ENCODE results near the gene NUDT17.
A peak's percentile ranks its signal among the peaks of the same experiment; 100 is the strongest.

Gene NUDT17

DNA sequence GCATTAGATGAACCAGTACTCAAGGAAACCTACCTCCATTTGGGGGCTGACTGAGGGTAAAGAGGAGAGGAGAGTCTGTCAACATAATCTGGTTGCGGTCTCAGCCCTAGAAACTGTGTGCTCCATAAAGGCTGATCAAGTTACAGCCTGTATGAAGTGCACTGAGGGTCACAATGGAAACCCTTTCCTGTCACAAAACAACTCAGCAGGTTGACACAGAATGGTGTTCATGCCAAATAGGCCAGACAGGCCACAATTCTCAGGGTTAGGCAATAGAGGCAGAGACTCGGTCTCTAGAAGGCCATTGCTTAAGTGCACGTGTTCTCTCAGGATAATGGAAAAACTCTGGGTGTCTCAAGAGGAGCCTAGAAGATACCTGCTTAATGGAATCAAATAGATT lies 44.3 kb downstream of the NUDT17 start:
- peaks cover 9% of the 10 kb centered on the region for H3K27me3 ChIP-seq (ENCODE audit: insufficient read depth, low read depth)
- TF ChIP-seq, protein P1, sequence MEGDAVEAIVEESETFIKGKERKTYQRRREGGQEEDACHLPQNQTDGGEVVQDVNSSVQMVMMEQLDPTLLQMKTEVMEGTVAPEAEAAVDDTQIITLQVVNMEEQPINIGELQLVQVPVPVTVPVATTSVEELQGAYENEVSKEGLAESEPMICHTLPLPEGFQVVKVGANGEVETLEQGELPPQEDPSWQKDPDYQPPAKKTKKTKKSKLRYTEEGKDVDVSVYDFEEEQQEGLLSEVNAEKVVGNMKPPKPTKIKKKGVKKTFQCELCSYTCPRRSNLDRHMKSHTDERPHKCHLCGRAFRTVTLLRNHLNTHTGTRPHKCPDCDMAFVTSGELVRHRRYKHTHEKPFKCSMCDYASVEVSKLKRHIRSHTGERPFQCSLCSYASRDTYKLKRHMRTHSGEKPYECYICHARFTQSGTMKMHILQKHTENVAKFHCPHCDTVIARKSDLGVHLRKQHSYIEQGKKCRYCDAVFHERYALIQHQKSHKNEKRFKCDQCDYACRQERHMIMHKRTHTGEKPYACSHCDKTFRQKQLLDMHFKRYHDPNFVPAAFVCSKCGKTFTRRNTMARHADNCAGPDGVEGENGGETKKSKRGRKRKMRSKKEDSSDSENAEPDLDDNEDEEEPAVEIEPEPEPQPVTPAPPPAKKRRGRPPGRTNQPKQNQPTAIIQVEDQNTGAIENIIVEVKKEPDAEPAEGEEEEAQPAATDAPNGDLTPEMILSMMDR (conservative IDR thresholded peaks at IDR 0.05; ENCODE audit: low read depth, low read length): no peak

GRCh38 chr1:145891143-145891542 lies 45.7 kb downstream of the NUDT17 start:
- TF ChIP-seq, protein P1 (conservative IDR thresholded peaks at IDR 0.05; ENCODE audit: low read depth, low read length): no peak
- Histone ChIP-seq H2AFZ (ENCODE audit: low read depth) (peak overlapping the region; percentile 38; the same call in 1 of the 2 replicates), H3K27me3 (ENCODE audit: insufficient read depth, low read depth) (no peaks in the 10 kb centered on the region), H3K4me1 (ENCODE audit: low read depth, poor library complexity, severe bottlenecking) (peaks cover 13% of the 10 kb centered on the region), H3K4me2 (no peak overlapping the region), H3K79me2 (ENCODE audit: insufficient read depth, low read depth) (no peaks in the 10 kb centered on the region), H3K27ac (no peak overlapping the region), H3K36me3 (ENCODE audit: insufficient read depth) (no peaks in the 10 kb centered on the region), H4K20me1 (ENCODE audit: insufficient read depth) (no peaks in the 10 kb centered on the region), H3K4me3 (IDR thresholded peaks at IDR 0.05; ENCODE audit: insufficient read depth, low read depth, low read length) (no peak overlapping the region), H3K9ac (no peak overlapping the region)

More for the DNA sequence above, 44.3 kb downstream of the NUDT17 start:
- no peak overlapping the region for H3K4me3 ChIP-seq (IDR thresholded peaks at IDR 0.05; ENCODE audit: insufficient read depth, low read depth, low read length)
- H4K20me1 ChIP-seq (ENCODE audit: insufficient read depth): no peaks in the 10 kb centered on the region
- no peak overlapping the region for H2AFZ ChIP-seq (ENCODE audit: low read depth)
- no peak overlapping the region for H3K9ac ChIP-seq
- no peaks in the 10 kb centered on the region for H3K79me2 ChIP-seq (ENCODE audit: insufficient read depth, low read depth)
- H3K27ac ChIP-seq: no peak overlapping the region
- no peak overlapping the region for H3K4me2 ChIP-seq
- peaks cover 20% of the 10 kb centered on the region for H3K4me1 ChIP-seq (ENCODE audit: low read depth, poor library complexity, severe bottlenecking)
- no peaks in the 10 kb centered on the region for H3K36me3 ChIP-seq (ENCODE audit: insufficient read depth)

GRCh38 chr1:145891587-145892485 lies 46.4 kb downstream of the NUDT17 start:
- Histone ChIP-seq H3K36me3 (ENCODE audit: insufficient read depth) (no peaks in the 10 kb centered on the region), H4K20me1 (ENCODE audit: insufficient read depth) (no peaks in the 10 kb centered on the region), H3K4me3 (IDR thresholded peaks at IDR 0.05; ENCODE audit: insufficient read depth, low read depth, low read length) (no peak overlapping the region), H2AFZ (ENCODE audit: low read depth) (peak overlapping the region; percentile 38; the same call in 1 of the 2 replicates), H3K9ac (no peak overlapping the region), H3K79me2 (ENCODE audit: insufficient read depth, low read depth) (no peaks in the 10 kb centered on the region), H3K27me3 (ENCODE audit: insufficient read depth, low read depth) (no peaks in the 10 kb centered on the region), H3K4me2 (no peak overlapping the region), H3K27ac (no peak overlapping the region), H3K4me1 (ENCODE audit: low read depth, poor library complexity, severe bottlenecking) (peaks cover 9% of the 10 kb centered on the region)
- TF ChIP-seq, protein P1 (conservative IDR thresholded peaks at IDR 0.05; ENCODE audit: low read depth, low read length): peak; percentile 100

- H3K36me3 ChIP-seq (ENCODE audit: insufficient read depth): no peaks in the 10 kb centered on the region
- no peak overlapping the region for H3K9ac ChIP-seq
- H3K79me2 ChIP-seq (ENCODE audit: insufficient read depth, low read depth): no peaks in the 10 kb centered on the region
- peaks cover 9% of the 10 kb centered on the region for H3K4me1 ChIP-seq (ENCODE audit: low read depth, poor library complexity, severe bottlenecking)
- H4K20me1 ChIP-seq (ENCODE audit: insufficient read depth): no peaks in the 10 kb centered on the region
- TF ChIP-seq, protein P1 (conservative IDR thresholded peaks at IDR 0.05; ENCODE audit: low read depth, low read length): no peak
- H3K4me3 ChIP-seq (IDR thresholded peaks at IDR 0.05; ENCODE audit: insufficient read depth, low read depth, low read length): no peak overlapping the region
- no peak overlapping the region for H3K4me2 ChIP-seq
- H2AFZ ChIP-seq (ENCODE audit: low read depth): peak overlapping the region; percentile 38; the same call in 1 of the 2 replicates
- no peak overlapping the region for H3K27ac ChIP-seq
- H3K27me3 ChIP-seq (ENCODE audit: insufficient read depth, low read depth): no peaks in the 10 kb centered on the region
Measured at GRCh38 chr1:145892486-145893087, 47.2 kb downstream of the NUDT17 start.

Data from KMS-11 (cell line).